T follicular helper cell (primary cell): ENCODE data around the gene NPIPB2.
A peak's percentile ranks its signal among the peaks of the same experiment; 100 is the strongest.
"Not testable (repeated sequence)": the region's sequence is repeated elsewhere in the genome, so short reads cannot be mapped to it uniquely, and the experiment has no call there.

Experiments used
- DNase-seq: peaks from one replicate; pipeline ENCODE4 v3.0.0-alpha.2; 2020; ENCODE audit warnings: low read depth

The NPIPB2 gene

GRCh38 chr16:11957591-11958395 lies 15.9 kb upstream of the NPIPB2 start:
- no peak for DNase-seq

DNA sequence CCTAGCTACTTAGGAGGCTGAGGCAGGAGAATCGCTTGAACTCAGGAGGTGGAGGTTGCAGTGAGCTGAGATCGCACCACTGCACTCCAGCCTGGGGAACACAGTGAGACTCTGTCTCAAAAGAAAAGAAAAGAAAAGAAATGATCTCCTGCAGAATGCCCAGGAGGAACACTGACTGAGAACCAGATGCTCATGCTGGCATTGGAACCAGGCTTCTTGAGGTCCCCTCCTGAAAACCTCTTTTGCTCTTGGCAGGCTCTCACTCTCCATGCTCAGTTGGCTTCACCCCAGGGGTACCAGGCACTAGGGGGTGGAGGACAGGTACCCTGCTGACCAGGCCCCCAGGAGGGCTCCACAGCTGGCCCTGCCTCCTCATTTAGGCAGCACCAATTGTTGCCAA lies 14.7 kb upstream of the NPIPB2 start:
- no peak for DNase-seq

- DNase-seq: no peak
These were observed 13.9 kb upstream of the NPIPB2 start for GRCh38 chr16:11955713-11956123.

GRCh38 chr16:11953576-11953975 lies 11.7 kb upstream of the NPIPB2 start:
- DNase-seq: not testable (repeated sequence)

DNA sequence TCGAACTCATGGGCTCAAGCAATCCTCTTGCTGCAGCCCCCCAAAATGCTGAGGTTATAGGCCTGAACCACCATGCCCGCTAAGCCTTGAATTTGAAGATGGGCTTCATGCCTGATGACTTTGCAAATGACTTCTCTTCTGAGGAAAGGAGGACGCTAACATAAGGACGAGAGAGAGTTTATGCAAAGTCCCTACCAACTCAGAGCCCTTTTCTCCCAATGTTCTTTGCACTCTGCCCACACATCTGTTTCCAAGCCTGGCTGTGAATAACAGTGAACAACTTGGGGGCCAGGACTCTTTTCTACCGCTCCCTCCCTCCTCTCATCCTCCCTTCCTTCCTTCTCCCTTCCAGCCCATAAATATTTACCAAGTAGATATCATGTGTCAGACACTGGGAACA lies 8.5 kb upstream of the NPIPB2 start:
- no peak for DNase-seq

DNA sequence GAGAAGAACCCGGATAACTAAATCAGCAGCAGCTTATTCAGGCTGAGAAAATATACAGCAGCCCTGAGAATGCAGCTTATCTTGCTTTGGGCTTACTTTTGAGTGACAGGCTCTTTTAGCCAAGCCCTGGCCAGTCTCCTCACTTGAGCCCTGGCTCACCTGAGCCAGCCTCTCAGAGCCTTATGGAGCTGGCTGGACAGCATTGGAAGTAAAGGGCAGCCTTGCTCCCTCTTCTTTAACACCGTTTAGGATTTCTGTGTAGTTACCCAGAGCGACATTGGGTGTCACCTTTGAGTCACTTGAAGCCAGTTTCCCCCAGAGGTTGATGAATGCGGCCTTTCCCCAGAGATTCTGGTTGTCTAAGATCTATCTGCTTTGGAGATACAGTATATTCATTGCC lies 7.7 kb upstream of the NPIPB2 start:
- no peak for DNase-seq

- DNase-seq: no peak
These were observed 7.0 kb upstream of the NPIPB2 start for GRCh38 chr16:11948819-11949218.

GRCh38 chr16:11946433-11946832 lies 4.6 kb upstream of the NPIPB2 start:
- DNase-seq: no peak

GRCh38 chr16:11927350-11927749 lies 14.5 kb downstream of the NPIPB2 start:
- not testable (repeated sequence) for DNase-seq

DNA sequence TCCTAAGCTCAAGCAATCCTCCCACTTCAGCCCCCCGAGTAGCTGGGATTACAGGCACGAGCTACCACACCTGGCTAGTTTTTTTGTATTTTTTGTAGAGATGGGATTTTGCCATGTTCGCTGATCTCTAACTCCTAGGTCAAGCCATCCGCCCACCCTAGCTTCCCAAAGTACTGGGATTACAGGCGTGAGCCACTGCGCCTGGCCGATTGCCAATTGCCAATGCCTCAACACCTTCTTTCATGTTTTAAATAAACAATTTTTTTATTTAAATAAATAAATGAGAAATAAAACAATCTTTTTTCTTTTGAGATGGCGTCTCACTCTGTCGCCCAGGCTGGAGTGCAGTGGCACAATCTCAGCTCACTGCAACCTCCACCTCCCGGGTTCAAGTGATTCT lies 17.8 kb downstream of the NPIPB2 start:
- DNase-seq: not testable (repeated sequence)

DNA sequence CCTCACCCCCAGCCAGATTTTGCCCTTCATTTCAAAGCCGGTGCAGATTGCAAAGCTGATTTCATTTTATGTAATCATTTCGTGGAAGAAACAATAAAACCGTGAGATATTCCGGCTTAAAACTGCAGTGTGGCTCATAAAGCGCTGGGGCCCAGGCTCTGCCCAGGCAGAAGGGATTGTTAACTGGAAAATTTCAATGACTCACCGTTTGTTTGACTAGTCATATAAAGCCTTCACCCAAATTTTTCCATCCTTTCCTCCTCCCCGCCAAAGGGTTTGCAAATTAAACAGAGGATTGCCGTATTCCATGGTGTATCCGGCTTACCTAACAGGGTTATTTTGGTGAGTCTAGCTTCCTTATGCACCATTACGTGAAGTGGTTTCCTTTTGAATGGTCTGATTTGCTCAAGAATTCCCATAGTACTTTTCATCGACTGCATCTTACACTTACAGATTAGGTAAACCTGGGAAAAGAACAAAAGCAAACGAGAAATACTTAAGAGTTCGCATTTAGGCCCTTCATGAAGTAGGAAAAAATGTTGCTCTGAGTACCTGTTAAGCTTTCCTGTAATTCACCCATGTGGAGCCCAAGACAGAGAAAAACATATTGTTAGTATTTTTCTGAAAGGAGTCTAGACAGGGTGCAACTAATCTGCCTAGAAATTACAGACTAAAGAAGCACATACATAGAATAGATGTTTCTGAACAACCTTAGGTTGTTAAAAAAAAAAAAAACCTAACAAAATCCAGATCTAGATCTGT lies 25.1 kb downstream of the NPIPB2 start:
- no peak for DNase-seq

GRCh38 chr16:11915644-11916523 lies 26.0 kb downstream of the NPIPB2 start, which contains the start of gene GSPT1:
Gene GSPT1 (minus strand): TSS chr16:11915956. CDS start chr16:11915720, 236 bp downstream.
- peak; percentile 98 for DNase-seq

DNA sequence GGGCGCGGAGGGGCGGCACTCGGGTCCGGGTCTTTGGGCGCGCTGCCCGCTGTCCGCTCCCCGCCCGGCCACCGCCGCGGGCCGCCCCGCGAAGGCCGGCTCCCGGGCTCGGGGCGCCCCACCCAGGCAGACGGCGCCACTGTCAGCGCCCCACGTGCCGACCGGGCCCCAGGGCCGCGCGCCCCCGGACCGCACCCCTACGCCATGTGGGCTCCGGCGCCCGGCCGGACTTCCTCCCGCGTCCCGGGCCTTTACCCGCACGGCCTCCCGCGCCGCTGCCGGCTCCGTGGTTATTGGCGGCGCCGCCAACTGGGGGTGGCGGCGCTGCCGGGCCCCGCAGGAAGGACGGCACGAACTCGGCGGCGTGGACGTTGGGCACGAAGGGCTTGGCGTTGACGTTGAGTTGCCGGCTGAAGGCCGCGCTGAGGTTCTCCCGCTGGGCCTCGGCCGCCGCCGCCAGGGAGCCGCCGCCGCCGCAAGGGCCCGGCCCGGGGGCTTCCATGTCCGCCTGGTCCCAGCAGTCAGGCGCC lies 26.7 kb downstream of the NPIPB2 start:
- DNase-seq: peak; percentile 10

DNA sequence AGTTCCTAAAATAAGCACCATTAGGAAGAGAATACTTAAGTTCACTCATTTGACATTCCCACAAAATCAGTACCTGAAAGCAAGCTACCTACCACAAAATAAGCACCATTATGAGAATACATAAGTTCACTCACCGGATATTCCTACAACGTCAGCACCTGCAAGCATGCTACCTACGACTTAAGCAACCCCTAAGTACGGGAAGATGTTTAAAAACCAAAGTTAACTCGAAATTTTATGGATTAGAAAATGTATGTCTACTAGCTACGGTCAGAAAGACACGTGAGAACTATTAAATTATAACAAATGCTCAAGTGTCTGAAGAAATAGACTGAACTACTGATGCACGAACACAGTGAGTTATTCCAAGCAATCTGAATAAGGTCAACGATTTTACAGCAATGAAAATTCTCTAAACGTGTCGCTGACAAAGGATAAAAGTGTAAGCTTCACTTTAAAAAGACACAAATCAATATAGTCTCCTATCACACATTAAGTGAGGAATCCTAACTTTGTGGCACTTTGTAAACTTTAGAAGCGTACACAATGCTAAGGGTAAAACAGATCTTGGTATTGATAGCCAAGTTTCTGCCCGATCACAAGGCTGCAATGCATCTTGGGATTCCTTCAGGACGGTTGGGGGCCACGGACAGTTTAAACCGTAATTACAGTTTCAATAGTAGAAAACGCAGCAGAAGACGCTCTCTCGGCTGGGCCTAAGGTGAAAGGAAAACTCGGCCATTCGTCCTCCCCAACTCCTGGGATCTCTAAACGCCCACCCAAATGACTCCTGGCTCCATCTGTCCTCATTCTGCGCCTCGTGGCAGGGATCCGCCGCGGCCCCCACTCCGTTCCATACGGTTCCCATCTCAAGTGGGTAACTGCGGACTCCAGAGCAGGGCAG lies 27.4 kb downstream of the NPIPB2 start:
- DNase-seq: peak; percentile 5

DNA sequence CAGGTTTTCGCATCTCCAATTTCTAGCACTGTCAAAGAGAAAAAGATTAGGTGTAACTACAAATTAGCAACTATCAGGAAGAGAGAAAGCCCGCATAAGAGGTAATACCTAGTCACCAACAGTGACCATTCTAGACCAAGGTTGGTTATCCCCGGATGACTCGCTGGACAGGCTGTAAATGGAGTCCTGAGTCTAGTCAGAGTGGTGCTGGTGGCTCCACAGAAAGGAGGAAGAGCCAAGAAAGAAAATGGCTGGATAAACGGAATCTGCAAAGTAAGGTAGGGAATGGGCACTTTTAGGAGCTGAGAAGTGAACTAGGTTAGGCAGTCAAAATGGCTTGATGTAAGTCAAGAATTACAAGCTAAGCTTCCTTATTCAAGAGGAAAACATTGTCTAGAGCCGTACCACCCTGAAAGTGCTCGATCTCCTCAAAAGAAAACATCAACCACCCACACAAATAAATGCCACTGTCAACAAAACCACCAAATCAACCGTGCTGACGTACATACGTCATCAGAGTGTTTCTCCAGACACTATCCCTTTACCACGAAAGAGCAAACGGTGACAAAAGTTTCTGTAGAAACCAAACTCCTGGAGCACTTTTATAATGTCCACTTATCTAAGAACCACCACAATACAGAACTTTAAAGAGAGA lies 28.3 kb downstream of the NPIPB2 start:
- DNase-seq: peak; percentile 45

GRCh38 chr16:11909653-11910545 lies 31.9 kb downstream of the NPIPB2 start:
- no peak for DNase-seq

- no peak for DNase-seq
These were observed 34.5 kb downstream of the NPIPB2 start for GRCh38 chr16:11907160-11907970.

GRCh38 chr16:11903906-11904305 lies 37.9 kb downstream of the NPIPB2 start:
- DNase-seq: no peak
